MM.1S (cell line): ENCODE results near the gene MEG3.

Experiments
- DNase-seq: peaks from one replicate; pipeline ENCODE4 v3.0.0-alpha.2; 2015
- H2AFZ ChIP-seq: fragments of 300-600 bp; sonication (generic); 2 replicates; pipeline ENCODE4 v1.6.0; 2016; ENCODE audit warnings: antibody characterized with exemption, low read length
- H3F3A ChIP-seq: fragments of 300-600 bp; sonication (generic); 2 replicates; pipeline ENCODE4 v1.6.1; 2016; ENCODE audit warnings: mild to moderate bottlenecking, antibody characterized with exemption, low read length, moderate library complexity, mixed read lengths; ENCODE audit not compliant: insufficient read depth
- H3K27ac ChIP-seq: fragments of 300-600 bp; sonication (generic); 2 replicates; pipeline ENCODE4 v1.5.1; 2016; ENCODE audit warnings: mild to moderate bottlenecking, low read length
- H3K27me3 ChIP-seq: fragments of 300-600 bp; sonication (generic); replicated peaks from 2 replicates; pipeline ENCODE4 v1.6.0; 2016; ENCODE audit warnings: low read length; ENCODE audit not compliant: insufficient read depth
- H3K36me3 ChIP-seq: fragments of 300-600 bp; sonication (generic); replicated peaks from 2 replicates; pipeline ENCODE4 v1.6.1; 2016; ENCODE audit warnings: mild to moderate bottlenecking, low read length, mixed read lengths; ENCODE audit not compliant: insufficient read depth
- H3K4me1 ChIP-seq: fragments of 300-600 bp; sonication (generic); 2 replicates; pipeline ENCODE4 v1.6.1; 2016; ENCODE audit warnings: low read length, mixed read lengths
- H3K4me2 ChIP-seq: fragments of 300-600 bp; sonication (generic); 2 replicates; pipeline ENCODE4 v1.6.0; 2016; ENCODE audit warnings: low read depth, low read length
- H3K4me3 ChIP-seq: fragments of 300-600 bp; sonication (generic); 2 replicates; pipeline ENCODE4 v1.5.1; 2016; ENCODE audit warnings: low read length, mixed read lengths
- H3K79me2 ChIP-seq: fragments of 300-600 bp; sonication (generic); 2 replicates; pipeline ENCODE4 v1.6.1; 2016; ENCODE audit warnings: mixed run types, low read length, mixed read lengths
- H3K9ac ChIP-seq: fragments of 300-600 bp; sonication (generic); 2 replicates; pipeline ENCODE4 v1.6.1; 2016; ENCODE audit warnings: low read length, mixed read lengths
- H3K9me2 ChIP-seq: fragments of 300-600 bp; sonication (generic); replicated peaks from 2 replicates; pipeline ENCODE4 v1.6.1; 2016; ENCODE audit warnings: mild to moderate bottlenecking, low read length, mixed read lengths; ENCODE audit not compliant: insufficient read depth
- H3K9me3 ChIP-seq: fragments of 300-600 bp; sonication (generic); replicated peaks from 2 replicates; pipeline ENCODE4 v1.6.1; 2016; ENCODE audit warnings: mild to moderate bottlenecking, low read length, mixed read lengths; ENCODE audit not compliant: insufficient read depth
- H4K20me1 ChIP-seq: fragments of 300-600 bp; sonication (generic); 2 replicates; pipeline ENCODE4 v1.6.1; 2016; ENCODE audit warnings: mild to moderate bottlenecking, low read length, moderate library complexity, mixed read lengths; ENCODE audit not compliant: insufficient read depth
- EZH2 ChIP-seq: fragments of 300-600 bp; sonication (generic); optimal IDR thresholded peaks from 2 replicates; pipeline ENCODE3; 2017; ENCODE audit warnings: low read depth, mild to moderate bottlenecking, antibody characterized with exemption, low read length, mixed read lengths
- EZH2phosphoT487 ChIP-seq: fragments of 300-600 bp; sonication (generic); IDR thresholded peaks from 2 replicates; pipeline ENCODE4 v1.6.1; 2018; ENCODE audit warnings: antibody characterized with exemption, low read length
- TF ChIP-seq, protein P1 (sequence below): fragments of 300-600 bp; sonication (generic); IDR thresholded peaks from 2 replicates; pipeline ENCODE4 v1.5.1; 2016; ENCODE audit warnings: antibody characterized with exemption, low read length, mixed read lengths

MEG3 gene

DNA sequence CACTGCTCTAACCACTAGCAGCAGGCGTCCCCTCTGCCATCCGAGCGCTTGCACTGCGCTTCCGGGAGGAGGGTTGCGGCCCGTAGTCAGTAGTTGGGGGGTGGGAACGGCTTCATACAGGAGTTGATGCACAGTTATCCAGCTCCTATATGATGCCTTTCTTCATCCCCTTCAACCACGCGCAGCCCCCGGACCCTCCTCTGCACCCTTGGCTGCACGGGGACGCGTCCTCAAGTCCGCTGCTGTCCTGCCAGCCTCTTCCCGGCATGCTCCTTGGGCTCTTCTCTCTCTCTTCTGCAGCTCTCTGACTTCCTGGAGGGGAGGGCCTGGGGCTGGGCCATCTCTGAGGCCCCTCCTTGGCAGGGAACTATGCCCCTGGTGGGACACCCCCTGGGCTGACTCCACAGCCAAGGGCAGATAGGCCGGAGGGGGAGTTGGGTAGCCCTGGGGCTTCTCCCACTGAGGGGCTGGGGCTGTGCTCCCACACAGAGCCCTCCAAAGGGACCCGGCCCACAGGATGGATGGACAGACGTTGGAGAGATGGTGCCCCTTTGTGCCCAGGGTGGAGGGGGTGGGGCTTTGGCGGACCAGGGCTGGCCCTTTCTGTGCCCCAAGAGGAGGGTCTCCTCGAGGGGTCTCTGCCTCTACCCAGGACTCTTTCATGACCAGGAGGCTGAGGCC lies 48.6 kb downstream of the MEG3 start:
- Histone ChIP-seq H3K9me3 (no peaks in the 10 kb centered on the region), H3K9me2 (no peaks in the 10 kb centered on the region), H3F3A (no peaks in the 10 kb centered on the region), H3K27me3 (no peaks in the 10 kb centered on the region), H3K27ac (no peak overlapping the region), H3K4me3 (no peak overlapping the region), H3K4me2 (no peak overlapping the region), H3K36me3 (no peaks in the 10 kb centered on the region), H2AFZ (no peak overlapping the region), H3K9ac (no peak overlapping the region), H3K4me1 (no peaks in the 10 kb centered on the region), H4K20me1 (no peaks in the 10 kb centered on the region), H3K79me2 (no peaks in the 10 kb centered on the region)
- no peak for DNase-seq
- TF ChIP-seq, protein P1, sequence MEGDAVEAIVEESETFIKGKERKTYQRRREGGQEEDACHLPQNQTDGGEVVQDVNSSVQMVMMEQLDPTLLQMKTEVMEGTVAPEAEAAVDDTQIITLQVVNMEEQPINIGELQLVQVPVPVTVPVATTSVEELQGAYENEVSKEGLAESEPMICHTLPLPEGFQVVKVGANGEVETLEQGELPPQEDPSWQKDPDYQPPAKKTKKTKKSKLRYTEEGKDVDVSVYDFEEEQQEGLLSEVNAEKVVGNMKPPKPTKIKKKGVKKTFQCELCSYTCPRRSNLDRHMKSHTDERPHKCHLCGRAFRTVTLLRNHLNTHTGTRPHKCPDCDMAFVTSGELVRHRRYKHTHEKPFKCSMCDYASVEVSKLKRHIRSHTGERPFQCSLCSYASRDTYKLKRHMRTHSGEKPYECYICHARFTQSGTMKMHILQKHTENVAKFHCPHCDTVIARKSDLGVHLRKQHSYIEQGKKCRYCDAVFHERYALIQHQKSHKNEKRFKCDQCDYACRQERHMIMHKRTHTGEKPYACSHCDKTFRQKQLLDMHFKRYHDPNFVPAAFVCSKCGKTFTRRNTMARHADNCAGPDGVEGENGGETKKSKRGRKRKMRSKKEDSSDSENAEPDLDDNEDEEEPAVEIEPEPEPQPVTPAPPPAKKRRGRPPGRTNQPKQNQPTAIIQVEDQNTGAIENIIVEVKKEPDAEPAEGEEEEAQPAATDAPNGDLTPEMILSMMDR = no peak
- no peak for TF ChIP-seq EZH2phosphoT487
- TF ChIP-seq EZH2 = no peak

DNA sequence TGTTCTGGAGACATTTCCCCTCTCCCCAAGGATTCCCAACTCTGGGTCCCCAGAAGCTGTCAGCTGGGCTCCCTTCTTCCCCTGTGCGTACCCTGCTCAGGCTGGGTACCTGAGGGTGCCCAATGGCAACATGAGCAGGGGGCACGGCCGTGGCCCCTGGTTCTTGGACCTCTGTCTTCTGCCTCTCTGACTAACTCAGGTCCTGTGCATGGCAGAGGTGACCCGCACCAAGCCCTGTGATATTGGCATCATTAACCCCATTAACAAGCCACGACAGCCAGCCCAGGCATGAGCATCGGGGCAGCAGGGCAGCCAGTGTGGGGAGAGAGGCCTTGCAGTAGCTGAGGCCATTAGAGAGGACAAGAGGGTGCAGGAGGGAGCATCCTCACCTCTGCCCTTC lies 49.2 kb downstream of the MEG3 start:
- Histone ChIP-seq H3K9ac (no peak overlapping the region), H3K9me2 (no peaks in the 10 kb centered on the region), H3K4me1 (no peaks in the 10 kb centered on the region), H3K27ac (no peak overlapping the region), H3K4me3 (no peak overlapping the region), H4K20me1 (no peaks in the 10 kb centered on the region), H3K36me3 (no peaks in the 10 kb centered on the region), H3K9me3 (no peaks in the 10 kb centered on the region), H3K27me3 (no peaks in the 10 kb centered on the region), H3K79me2 (no peaks in the 10 kb centered on the region), H2AFZ (no peak overlapping the region), H3K4me2 (no peak overlapping the region), H3F3A (no peaks in the 10 kb centered on the region)
- TF ChIP-seq, protein P1 = no peak
- DNase-seq = no peak

DNA sequence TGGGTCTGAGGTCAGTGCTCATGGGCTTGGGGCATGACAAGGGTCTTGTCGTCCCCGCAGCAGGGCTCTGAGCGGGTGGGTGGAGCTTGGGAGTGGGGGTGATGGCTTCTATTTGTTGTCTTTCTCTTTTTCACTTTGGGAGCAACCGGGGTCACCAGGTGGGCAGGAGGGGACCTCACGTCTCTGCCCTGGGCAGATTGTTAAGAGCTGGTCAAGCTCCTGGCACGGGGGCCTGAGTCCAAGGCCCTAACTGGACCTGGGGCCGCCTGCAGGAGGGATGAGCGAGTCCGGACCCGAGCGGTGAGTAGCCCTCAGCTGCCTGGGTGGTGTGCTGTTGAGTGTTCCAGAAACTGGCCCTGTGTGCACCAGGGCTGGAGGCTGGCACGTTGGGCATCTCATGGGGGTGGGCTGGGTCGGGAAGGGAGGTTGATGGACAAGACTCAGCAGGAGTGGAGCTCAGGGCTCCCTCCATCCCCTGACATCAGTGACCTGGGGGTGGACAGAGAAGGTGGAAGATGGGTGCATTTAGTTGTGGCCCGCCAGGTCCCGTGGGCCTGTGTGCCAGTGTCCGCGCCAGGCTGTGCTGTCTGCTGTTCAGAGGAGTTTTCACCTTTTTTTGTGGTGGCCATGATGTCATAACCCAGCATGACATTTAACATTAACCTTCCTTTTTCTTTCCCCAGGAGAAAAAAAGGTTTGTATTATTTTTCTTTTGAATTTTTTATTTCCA lies 50.1 kb downstream of the MEG3 start:
- DNase-seq = no peak
- H3K36me3 ChIP-seq = no peaks in the 10 kb centered on the region
- no peaks in the 10 kb centered on the region for H3K9me2 ChIP-seq
- H3K79me2 ChIP-seq = no peaks in the 10 kb centered on the region
- no peaks in the 10 kb centered on the region for H3K9me3 ChIP-seq
- H3K27ac ChIP-seq = no peak overlapping the region
- H3F3A ChIP-seq = no peaks in the 10 kb centered on the region
- H3K4me2 ChIP-seq = no peak overlapping the region
- H3K9ac ChIP-seq = no peak overlapping the region
- TF ChIP-seq, protein P1 = no peak
- TF ChIP-seq EZH2 (no peak), EZH2phosphoT487 (no peak)
- H4K20me1 ChIP-seq = no peaks in the 10 kb centered on the region
- no peaks in the 10 kb centered on the region for H3K4me1 ChIP-seq
- no peak overlapping the region for H3K4me3 ChIP-seq
- no peak overlapping the region for H2AFZ ChIP-seq
- H3K27me3 ChIP-seq = no peaks in the 10 kb centered on the region
